Measurements from ENCODE around the gene ADGRV1.
A peak's percentile ranks its signal among the peaks of the same experiment; 100 is the strongest.
"Not testable (repeated sequence)": the region's sequence is repeated elsewhere in the genome, so short reads cannot be mapped to it uniquely, and the experiment has no call there.

ADGRV1 gene

GRCh38 chr5:90553711-90554110 lies 4.9 kb upstream of the ADGRV1 start:
- no peak for DNase-seq

GRCh38 chr5:90554358-90555006 lies 4.1 kb upstream of the ADGRV1 start:
- DNase-seq, result no peak

GRCh38 chr5:90555666-90556065 lies 2.9 kb upstream of the ADGRV1 start:
- DNase-seq, result no peak

GRCh38 chr5:90557391-90557790 lies 1.2 kb upstream of the ADGRV1 start:
- no peak for DNase-seq

- DNase-seq, result no peak
Measured at GRCh38 chr5:90557871-90558270, 726 bp upstream of the ADGRV1 start.

GRCh38 chr5:90560771-90561170 lies 2.2 kb downstream of the ADGRV1 start:
- DNase-seq, result no peak

- no peak for DNase-seq
Measured at GRCh38 chr5:90561766-90562165, 3.2 kb downstream of the ADGRV1 start.

- peak in 1 of 2 experiments; percentile 63 for DNase-seq
Measured at GRCh38 chr5:90562341-90562740, 3.7 kb downstream of the ADGRV1 start.

GRCh38 chr5:90563108-90563507 lies 4.5 kb downstream of the ADGRV1 start:
- no peak for DNase-seq

- DNase-seq, result no peak
Measured at GRCh38 chr5:90565491-90565890, 6.9 kb downstream of the ADGRV1 start.

GRCh38 chr5:90569084-90569483 lies 10.5 kb downstream of the ADGRV1 start:
- DNase-seq, result no peak

GRCh38 chr5:90570034-90570433 lies 11.4 kb downstream of the ADGRV1 start:
- DNase-seq, result no peak

GRCh38 chr5:90571147-90571773 lies 12.7 kb downstream of the ADGRV1 start:
- DNase-seq, result no peak

GRCh38 chr5:90575712-90576111 lies 17.1 kb downstream of the ADGRV1 start:
- no peak for DNase-seq

- DNase-seq, result not testable (repeated sequence)
Measured at GRCh38 chr5:90576566-90576965, 18.0 kb downstream of the ADGRV1 start.

- not testable (repeated sequence) for DNase-seq
Measured at GRCh38 chr5:90579905-90580304, 21.3 kb downstream of the ADGRV1 start.

GRCh38 chr5:90581956-90582355 lies 23.4 kb downstream of the ADGRV1 start:
- no peak for DNase-seq

GRCh38 chr5:90585337-90585986 lies 26.9 kb downstream of the ADGRV1 start:
- DNase-seq, result no peak

GRCh38 chr5:90586469-90586868 lies 27.9 kb downstream of the ADGRV1 start:
- no peak for DNase-seq

- DNase-seq, result no peak
Measured at GRCh38 chr5:90590170-90590569, 31.6 kb downstream of the ADGRV1 start.

GRCh38 chr5:90593083-90593482 lies 34.5 kb downstream of the ADGRV1 start:
- DNase-seq, result not testable (repeated sequence)

GRCh38 chr5:90595766-90596165 lies 37.2 kb downstream of the ADGRV1 start:
- DNase-seq, result not testable (repeated sequence)

GRCh38 chr5:90598293-90598692 lies 39.7 kb downstream of the ADGRV1 start:
- DNase-seq, result no peak

- not testable (repeated sequence) for DNase-seq
Measured at GRCh38 chr5:90600307-90600706, 41.7 kb downstream of the ADGRV1 start.

Data from NCI-H187 (cell line).